Stimulated activated CD4-positive, alpha-beta T cell treated with anti-CD3 and anti-CD28 coated beads, TNF-alpha, amount 100 ng/mL, for 1 hour (primary cell): Measurements from ENCODE around the gene LSM11.

Source experiments
- DNase-seq, 3 donors: peaks; one replicate each; pipeline ENCODE4 v3.0.0-alpha.2; 2020; ENCODE audit warnings: low read depth in 3 of 3, low spot score in 1 of 3

Gene LSM11

DNA sequence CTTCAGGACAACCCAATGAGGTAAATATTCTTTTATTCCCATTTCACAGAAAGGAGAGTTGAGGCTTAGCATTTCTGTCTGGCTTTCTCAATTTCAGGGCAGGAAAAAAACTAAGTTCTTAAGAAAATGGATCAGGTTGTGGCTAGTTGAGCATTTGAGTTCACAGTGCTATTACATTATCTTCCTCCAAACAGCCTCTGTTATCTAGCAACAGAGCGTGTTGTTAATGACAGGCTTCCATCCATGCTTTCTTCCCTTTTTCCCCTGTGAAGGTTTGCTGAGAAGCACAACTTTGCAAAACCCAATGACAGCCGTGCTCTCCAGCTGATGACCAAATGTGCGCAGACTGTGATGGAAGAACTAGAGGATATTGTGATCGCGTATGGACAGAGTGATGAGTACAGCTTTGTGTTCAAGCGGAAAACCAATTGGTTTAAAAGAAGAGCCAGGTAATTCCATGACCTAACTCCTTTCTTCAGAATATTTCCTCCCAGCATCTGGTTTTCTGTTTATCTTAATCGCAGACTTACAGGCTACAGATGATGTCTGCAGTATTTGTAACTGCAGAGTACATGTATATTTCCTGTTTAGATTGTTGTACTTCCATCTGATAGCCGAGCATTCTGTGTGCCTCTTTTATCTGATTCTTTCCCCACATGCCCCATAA is 10.8 kb upstream of the LSM11 start:
- DNase-seq: no peak

GRCh38 chr5:157734436-157734835 is 9.1 kb upstream of the LSM11 start:
- DNase-seq: no peak

DNA sequence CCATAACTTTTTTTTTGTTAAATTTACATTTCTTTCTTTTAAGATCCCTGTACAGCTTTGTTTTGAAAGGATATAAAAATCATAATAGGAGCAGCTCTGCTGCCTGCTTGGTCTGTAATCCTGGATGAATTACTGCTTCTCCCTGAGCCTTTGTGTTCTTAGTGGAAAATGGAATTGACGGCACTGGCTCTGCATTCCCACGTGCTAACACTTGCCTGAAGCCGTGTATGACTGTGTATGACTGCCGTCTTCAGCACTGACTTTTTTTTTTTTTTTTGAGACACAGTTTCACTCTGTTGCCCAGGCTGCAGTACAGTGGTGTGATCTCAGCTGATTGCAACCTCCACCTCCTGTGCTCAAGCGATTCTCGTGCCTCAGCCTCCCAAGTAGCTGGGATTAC is 7.5 kb upstream of the LSM11 start:
- no peak for DNase-seq

- DNase-seq: no peak
Observed at GRCh38 chr5:157739388-157740228, 3.9 kb upstream of the LSM11 start.

- DNase-seq: no peak
Observed at GRCh38 chr5:157740229-157740610, 3.3 kb upstream of the LSM11 start.

GRCh38 chr5:157741131-157741530 is 2.4 kb upstream of the LSM11 start:
- no peak for DNase-seq

GRCh38 chr5:157744051-157745011 is 819 bp downstream of the LSM11 start:
- DNase-seq: no peak

GRCh38 chr5:157745041-157745456 is 1.5 kb downstream of the LSM11 start:
- no peak for DNase-seq

- DNase-seq: no peak
Observed at GRCh38 chr5:157747173-157747740, 3.7 kb downstream of the LSM11 start.

- no peak for DNase-seq
Observed at GRCh38 chr5:157747766-157748700, 4.5 kb downstream of the LSM11 start.

DNA sequence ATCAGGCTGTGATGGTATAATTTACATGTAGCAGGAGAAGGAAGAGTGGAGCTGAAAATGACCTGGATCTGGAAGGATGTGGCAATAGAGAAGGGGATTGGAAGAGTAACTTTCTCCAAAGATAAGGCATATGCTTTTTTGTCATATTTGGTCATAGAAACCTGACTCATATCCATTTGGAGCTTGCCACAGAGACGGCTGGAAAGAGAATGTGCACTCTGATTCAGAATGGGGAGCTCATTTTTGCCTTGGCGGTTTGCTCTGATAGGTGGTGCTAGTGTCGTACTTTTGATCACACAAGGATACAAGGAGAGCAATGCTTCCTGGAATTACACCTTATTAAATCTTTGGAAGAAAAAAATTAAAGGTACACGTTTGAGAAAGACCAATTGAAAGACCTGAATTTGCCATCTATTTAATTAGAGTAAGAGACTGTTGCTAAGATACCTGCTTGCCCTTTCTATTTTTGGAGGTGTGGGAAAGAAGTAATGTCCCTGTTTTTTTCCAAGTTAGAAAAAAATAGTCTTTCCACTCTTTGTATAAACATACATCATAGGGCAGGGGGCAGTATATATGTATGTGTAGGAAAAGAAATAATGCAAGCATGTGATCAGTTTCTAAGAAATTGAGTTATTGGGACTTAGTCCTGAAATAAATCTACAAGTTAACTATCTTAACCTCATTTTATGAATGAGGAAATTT is 5.4 kb downstream of the LSM11 start:
- DNase-seq: no peak

- DNase-seq: no peak
Observed at GRCh38 chr5:157749462-157749799, 5.9 kb downstream of the LSM11 start.

DNA sequence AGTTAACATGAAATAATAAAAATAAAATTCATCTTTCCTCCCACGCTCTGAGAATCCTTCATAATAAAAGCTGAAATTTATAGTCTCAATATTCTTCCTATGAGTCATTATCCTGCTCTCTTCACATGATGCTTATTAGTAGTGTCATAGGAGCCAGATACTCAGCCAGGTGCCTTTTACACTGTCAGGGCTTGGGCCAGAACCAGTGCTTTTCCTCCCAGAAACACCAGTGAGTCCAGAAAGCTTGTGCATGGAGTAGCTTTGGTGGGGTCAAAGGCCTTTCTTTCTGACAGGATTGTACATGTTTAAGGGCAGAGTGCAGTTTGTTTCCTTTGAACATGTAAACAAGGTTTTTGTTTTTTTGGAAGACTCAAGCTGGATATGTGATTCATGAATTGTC is 6.8 kb downstream of the LSM11 start:
- no peak for DNase-seq

DNA sequence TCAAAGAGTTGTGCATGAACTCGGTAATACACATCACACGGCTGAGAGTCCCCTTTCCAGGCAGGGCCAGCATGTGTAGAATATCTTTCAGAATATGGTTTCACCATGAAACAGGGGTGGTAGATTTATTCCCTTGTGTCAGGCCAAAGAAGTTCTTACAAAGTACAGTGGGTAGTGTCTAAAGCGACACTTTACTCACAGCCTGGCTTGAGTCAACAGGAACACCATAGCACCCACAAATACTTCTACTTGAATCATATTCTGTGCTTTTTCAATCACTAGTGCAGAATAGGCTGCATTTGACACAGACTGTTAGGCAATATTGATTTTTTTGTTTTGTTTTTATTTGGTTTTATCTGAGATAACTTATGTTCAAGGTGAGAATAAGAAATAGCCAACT is 12.6 kb downstream of the LSM11 start:
- no peak for DNase-seq

GRCh38 chr5:157758706-157759105 is 15.2 kb downstream of the LSM11 start:
- DNase-seq: no peak

- DNase-seq: no peak
Observed at GRCh38 chr5:157761690-157762621, 18.4 kb downstream of the LSM11 start.

DNA sequence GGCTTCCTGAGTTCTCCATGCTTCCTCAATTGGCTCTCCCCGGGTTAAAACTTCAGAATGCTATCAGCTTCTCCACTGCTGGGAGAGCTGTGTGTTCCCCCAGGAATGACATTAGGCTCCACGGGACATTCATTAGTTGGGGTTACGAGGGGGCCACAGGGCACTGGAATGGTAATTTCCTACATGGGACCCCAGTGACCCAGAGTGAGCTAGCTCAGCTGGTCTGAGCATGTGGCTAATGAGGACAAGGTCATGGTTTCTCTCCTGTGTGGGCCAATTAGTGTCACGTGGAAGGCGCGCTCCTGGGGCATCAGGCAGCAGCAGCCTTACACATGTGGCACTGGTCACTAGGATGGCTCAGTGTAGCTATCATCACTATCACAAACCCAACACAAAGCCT is 21.0 kb downstream of the LSM11 start:
- DNase-seq: no peak

DNA sequence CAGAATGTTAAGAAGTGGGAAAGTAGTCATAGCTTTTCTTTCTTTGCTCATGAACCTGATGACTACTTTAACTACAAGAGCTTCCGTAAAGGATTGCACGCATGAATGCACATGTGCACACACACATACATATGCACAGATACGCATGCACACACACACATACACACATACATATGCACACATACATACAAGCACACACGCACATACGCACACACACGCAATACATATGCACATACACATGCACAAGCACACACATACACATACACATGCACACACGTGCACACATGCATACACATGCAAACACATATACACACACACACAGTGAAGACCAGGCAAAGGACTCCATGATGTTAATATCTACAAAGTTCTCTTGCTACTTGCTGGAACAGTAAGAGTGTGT is 22.9 kb downstream of the LSM11 start:
- no peak for DNase-seq

DNA sequence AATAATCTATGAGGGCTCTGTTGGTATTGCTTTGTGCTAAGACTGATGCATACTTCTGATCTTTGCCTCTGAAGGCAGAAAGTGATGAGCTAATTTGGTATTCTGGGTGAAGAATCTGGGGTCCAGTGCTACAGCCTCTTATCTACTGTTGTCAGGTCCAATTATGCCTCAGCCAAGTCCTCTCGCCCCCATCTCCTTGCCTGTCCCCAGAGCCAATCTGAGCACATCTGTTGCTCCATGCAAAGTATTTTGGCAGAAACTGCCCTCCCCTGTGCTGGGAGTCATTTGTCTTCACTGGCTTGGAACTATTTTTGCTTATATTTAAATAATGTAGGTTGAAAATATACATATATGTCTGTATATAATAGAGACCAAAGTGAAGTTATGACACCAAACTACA is 23.4 kb downstream of the LSM11 start:
- DNase-seq: no peak
